SIG-M5 (cell line): ENCODE measurements around the gene BMPR2.
"Not testable (repeated sequence)": the region's sequence is repeated elsewhere in the genome, so short reads cannot be mapped to it uniquely, and the experiment has no call there.

ENCODE experiments used
- DNase-seq: peaks from one replicate; lab custom pipeline; 2025; lab: John Stamatoyannopoulos, UW

Gene BMPR2

DNA sequence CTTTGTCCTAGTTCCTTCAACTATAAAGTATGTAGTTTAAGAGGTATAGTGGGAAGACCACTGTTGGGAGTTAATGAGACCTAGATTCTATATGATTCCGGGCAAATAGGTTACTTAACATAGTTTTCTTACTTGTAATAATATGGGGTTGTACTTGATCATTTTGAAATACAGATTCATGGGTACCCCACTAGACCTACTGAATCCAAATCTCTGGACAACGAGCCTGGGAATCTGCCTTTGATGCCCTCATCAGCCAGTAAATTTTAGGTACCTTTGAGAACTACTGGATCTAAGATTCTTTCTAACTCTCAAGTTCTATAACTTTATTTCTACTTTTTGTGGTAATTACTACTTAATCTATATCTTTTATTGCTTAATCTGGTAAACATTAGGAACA lies 6.6 kb downstream of the BMPR2 start:
- no peak for DNase-seq

DNA sequence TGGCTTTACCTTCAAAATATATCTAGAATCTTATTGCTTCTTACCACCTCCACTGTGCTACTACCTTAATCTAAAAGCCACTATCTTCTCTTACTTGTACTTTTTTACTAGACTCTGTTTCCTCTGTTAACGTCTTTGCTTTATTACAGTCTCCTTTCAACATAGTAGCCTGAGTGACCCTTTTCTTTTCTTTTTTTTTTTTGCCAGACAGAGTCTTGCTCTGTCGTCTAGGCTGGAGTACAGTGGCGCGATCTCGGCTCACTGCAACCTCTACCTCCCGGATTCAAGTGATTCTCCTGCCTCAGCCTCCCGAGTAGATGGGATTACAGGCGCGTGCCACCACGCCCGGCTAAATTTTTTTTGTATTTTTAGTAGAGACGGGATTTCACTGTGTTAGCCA lies 10.4 kb downstream of the BMPR2 start:
- DNase-seq = not testable (repeated sequence)

DNA sequence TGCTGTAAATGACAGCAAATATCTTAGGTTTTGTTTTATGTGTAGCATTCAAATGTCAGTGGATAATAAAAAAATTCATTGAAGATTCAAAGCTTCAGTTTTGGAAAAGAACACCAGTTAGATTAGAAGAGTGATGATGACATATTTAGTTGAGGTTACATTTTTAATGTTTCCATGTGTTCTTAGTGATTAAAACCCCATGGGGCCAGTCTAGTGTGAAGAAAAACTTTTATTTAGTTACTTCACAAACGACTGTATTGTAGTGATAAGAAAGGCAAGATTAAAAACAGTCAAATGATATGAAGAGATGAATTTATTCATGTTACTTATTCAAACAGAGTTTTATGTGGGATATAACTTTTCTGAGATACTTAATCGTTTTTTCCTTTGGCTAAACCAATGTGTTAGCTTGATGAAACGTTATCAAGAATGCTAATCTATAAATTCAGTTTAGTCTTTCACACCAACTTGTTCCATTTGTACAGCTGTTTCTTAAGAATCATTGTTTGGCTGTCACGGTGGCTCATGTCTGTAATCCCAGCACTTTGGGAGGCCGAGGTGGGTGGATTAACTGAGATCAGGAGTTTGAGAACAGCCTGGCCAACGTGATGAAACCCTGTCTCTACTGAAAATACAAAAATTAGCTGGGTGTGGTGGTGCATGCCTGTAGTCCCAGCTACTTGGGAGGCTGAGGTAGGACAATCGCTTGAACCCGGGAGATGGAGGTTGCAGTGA lies 11.6 kb downstream of the BMPR2 start:
- DNase-seq = no peak

DNA sequence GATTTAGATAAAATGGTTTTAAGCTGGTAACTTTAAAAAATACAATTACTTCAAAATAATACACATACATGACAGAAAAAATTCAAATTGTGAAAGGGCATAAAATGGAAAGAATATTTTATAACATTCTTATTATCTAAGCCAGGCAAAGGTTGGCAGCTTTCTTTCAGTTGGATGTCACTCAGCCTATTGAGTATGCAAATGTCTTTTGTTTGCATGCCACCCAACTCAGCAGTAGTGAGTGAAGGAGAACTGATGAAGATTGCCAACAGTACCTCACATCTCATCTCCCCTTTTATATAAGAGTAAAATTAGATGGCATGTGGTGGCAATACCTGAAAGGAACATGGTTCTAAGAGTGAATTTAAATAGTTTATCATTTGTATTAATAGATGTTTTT lies 24.8 kb downstream of the BMPR2 start:
- DNase-seq = no peak

DNA sequence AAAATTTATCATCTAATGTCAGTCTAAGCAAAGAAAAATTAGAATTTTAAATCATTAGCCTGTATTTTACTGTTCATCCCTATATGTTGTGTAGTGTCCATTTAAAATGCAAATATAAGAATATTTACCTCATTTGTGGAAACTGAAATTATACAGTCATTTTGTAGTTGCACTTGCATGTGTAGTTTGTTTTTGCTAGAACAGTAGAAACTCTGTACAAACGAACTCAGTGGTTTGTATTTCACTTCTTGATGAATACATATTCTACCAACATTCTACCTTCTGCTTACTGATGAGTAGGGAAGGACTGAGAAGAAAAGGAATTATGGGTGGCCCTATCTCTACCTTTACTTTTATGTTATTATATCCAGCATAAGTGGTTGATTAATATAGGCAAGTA lies 29.7 kb downstream of the BMPR2 start:
- DNase-seq = no peak

DNA sequence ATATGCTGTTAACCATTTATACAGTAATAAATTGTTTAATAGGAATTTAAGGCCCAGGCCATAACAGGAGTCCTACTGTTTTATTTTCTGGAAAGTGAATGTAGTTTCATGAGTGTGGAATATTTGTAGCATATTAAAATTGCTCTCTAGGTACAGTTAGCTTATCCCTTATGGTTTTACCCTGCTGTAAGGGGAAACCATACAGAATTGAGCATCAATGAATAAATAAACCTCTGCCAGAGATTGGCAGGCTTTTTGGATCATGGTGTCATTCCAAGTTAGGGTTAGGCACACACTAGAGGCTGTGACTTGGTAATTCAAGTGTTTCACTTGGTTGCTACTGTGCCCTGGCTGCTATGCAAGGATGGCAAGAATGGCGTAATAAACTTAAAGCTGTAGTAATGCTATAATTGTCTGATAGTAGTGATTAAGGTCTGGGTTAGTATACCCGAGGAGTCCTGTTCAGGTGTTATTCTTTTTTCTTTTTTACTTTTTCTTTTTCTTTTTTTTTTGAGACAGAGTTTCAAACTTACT lies 30.4 kb downstream of the BMPR2 start:
- no peak for DNase-seq

DNA sequence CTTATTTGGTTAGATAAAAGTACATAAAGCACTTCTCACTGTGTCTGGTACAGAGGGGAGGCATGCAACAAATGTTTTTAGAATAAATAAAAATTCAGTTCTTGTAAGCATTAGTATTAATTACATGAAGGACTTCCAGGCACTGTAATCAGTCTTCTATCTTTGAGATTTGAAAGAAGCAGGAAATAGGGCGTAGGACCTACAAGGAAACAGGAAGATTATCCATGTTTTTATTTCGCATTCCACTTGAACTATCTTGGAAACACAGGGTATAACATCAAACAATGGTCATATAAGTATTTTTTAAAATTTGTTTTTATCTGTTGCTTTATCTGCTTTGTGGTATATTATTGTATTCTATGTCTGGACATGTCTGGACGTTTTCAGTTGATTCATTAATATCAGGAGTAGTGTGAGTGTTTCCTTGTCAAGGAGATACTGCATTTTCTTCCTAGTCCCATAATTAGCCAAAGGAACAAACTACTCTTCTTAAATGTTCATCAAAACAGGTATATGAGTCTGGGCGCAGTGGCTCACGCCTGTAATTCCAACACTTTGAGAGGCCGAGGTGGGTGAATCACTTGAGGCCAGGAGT lies 32.5 kb downstream of the BMPR2 start:
- no peak for DNase-seq

DNA sequence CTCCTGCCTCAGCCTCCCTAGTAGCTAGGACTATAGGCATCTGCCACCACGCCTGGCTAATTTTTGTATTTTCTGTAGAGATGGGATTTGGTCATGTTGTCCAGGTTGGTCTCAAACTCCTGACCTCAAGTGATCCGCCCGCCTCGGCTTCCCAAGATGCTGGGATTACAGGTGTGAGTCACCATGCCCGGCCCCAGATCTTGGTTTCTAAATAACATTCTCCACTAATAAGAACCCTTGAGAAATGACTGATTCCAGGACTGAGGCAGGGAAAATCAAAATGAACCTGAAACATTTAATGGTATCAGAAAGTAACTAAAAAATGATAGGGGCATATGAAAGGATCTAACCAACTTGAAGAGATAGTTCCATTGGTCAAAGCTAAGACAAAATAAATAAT lies 34.0 kb downstream of the BMPR2 start:
- no peak for DNase-seq

DNA sequence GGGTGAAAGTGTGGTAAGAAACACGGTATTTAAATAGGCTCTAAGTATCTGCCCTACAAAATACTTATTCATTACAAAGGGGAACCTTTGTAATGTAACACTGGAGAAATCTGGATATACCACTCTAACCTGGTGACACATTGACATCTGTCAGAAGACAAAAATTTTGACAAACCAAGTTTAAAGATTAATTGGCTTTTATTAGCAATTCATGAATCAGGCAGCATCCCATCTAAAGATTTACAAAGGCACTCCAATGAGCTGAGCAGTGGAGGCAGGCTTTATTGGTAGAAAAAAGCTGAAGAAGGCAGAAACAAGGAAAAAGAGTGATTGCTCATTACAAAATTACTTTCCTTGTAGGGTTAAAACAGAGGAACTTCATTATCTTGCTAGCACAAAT lies 35.0 kb downstream of the BMPR2 start:
- DNase-seq = no peak

DNA sequence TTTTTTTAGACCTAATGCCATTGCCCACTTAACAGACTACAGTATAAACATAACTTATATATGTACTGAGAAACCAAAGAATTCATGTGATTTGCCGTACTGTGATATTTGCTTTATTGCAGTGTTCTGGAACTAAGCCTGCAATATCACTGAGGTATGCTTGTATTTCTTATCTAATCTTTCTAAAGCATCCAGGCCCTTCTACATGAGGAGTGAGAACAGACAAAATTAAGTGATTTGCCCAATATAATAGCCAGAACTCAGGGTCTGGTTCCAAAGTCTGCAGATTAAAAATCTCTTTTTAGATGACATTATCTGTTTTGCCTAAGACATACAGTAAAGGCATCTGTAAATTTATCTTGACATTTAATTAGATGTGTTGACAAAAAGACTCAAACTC lies 41.9 kb downstream of the BMPR2 start:
- no peak for DNase-seq

DNA sequence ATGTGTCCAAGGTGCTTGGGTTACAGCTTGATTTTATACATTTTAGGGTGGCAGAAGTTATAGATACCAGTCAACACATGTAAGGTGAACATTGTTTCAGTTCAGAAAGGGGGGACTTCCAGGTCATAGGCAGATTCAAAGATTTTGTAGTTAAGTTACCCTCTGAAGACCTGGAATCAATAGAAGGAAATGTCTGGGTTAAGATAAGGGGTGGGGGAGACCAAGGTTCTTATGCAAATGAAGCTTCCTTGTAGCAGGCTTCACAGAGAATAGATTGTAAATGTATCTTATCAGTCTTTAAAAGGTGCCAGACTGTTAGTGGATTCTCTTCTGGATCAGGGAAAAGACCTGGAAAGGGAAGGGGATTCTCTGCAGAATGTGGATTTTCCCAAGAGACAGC lies 42.4 kb downstream of the BMPR2 start:
- DNase-seq = no peak

DNA sequence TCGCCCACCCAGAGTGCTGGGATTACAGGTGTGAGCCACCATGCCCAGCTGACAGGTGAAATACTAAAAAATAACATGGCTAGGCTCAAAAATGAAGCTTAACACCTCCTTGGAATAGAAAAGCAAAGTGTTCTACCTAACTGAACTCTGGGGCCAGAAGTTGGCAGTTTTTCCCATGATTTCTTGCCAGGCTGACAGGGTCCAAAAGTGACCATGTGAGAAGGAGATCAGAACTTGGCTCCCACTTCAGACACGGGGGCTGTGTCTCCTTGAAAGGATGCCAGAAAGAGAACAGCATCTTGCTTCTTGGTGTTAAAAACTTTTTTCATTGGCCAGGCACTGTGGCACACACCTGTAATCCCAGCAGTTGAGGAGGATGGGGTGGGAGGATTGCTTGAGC lies 47.0 kb downstream of the BMPR2 start:
- DNase-seq = no peak

DNA sequence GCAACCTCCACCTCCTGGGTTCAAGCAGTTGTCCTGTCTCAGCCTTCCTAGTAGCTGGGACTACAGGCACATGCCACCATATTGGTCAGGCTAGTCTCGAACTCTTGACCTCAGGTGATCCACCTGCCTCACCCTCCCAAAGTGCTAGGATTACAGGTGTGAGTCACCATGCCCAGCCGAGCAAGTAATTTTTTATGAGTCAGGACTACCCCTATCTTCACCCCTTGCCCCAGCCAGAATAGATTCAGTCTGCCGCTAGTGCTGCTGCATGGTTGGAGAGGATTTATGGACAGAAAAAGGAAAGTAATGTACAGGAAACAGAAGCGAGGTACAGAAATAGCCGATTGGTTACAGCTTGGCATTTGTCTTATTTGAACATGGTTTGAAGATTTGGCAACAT lies 48.9 kb downstream of the BMPR2 start:
- no peak for DNase-seq

DNA sequence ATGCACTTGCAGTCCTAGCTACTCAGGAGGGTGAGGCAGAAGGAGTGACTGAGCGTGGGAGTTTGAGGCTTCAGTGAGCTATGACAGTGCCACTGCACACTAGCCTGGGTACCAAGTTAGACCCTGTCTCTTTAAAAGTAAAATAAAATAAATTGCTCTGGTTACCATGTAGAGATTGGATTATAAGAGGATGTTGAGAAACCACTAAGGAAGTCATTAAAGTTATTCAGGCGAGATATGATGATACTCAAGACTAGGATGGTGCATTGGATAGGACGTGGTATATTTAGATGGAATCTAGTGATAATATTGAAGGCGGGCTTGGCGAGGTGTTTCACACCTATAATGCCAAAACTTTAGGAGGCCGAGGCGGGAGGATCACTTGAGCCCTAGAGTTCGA lies 50.6 kb downstream of the BMPR2 start:
- DNase-seq = no peak

DNA sequence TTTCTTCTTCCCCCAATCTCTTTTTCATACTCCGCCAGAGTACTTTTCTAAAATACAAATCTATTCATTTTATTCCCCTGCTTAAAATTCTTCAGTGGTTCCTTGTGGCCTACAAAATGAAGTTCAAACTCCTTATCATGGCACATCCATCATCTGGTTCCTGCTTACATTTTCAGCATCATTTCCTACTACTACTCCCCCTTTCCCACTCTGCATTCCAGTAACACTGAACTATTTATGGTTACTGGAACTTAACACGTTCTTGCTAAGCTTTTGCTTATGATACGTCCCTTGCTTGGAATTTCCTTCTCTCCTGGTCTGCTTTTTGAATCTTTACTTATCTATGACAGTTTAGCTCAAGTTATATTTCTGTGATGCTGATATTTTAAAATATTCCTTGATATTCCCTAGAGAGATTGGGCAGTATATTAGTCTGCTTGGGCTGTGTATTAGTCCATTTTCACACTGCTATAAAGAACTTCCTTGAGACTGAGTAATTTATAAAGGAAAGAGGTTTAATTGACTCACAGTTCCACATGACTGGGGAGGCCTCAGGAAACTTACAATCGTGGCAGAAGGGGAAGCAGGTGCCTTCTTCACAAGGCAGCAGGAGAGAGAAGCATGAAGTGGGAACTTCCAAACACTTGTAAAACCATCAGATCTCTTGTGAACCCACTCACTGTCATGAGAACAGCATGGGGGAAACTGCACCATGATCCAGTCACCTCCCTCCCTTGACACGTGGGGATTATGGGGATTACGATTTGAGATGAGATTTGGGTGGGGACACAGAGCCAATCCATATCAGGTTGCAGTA lies 53.2 kb downstream of the BMPR2 start:
- no peak for DNase-seq

DNA sequence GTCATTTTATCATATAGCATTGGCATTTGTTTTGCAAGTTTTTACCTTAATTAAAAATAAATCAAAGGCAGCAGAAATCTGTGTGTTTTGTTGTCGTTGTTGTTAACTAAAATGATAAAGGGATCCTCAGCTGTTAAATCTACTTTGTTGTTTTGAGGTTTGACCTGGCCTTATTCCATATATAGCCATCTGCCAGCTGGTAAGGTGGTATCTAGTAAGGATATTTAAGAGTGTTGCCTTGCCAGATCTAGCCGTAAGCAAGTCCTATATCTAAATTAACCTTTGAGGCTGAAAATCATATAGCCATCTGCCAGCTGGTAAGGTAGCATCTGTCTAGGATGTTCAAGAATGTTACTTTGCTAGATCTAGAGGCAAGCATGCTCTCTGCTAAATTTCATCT lies 56.6 kb downstream of the BMPR2 start:
- DNase-seq = no peak

DNA sequence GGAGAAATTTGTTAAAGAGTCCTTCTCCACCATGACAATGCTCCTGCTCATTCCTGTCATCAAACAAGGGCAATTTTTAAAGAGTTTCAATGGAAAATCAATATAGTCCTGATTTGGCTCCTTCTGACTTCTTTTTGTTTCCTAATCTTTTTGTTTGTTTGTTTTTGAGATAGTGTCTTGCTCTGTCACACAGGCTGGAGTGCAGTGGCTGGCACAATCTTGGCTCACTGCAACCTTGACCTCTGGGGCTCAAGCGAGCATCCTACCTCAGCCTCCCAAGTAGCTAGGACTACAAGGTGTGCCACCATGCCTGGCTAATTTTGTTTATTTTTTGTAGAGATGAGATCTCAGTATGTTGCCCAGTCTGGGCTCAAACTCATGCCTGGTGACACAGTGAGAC lies 58.3 kb downstream of the BMPR2 start:
- no peak for DNase-seq

DNA sequence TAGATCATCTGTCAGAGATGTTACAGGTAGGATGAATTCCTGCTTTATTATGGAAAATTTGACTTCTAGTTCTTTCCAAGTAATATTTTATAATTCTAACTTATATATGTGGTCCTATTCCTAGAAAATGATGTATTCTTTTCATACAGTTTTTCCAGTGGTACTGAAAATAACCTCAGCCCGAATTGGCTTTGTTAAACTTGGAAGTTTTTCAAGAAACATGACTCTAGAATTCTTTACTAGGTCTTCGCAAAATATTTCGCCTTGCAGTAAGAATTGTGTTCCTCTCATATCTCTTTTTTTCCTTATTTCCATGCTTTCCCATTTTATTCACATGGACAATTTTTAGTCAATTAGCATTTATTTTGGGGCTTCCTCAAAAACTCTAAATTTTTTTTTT lies 60.5 kb downstream of the BMPR2 start:
- no peak for DNase-seq

DNA sequence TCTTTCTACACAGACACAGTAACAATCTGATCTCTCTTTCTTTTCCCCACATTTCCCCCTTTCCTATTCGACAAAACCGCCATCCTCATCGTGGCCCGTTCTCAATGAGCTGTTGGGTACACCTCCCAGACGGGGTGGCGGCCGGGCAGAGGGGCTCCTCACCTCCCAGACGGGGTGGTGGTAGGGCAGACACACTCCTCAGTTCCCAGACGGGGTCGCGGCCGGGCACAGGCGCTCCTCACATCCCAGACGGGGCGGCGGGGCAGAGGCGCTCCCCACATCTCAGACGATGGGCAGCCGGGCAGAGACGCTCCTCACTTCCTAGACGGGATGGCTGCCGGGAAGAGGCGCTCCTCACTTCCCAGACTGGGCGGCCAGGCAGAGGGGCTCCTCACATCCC lies 64.0 kb downstream of the BMPR2 start:
- DNase-seq = not testable (repeated sequence)

DNA sequence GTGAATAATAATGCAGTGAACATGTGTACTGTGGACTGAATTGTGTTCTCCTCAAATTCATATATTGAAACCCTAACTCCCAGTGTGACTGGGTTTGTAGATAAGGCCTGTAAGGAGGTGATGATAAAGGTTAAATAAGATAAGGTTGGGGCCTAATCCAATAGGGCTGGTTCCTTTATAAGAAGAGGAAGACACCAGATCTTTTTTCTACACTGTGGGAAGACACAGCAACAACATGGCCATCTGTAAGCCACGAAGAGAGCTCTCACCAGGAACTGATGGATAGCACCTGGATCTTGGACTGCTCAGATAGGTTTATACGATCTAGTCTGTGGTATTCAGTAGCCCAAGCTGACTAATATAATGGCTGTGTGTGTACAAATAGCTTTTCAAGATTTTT lies 66.8 kb downstream of the BMPR2 start:
- DNase-seq = no peak

DNA sequence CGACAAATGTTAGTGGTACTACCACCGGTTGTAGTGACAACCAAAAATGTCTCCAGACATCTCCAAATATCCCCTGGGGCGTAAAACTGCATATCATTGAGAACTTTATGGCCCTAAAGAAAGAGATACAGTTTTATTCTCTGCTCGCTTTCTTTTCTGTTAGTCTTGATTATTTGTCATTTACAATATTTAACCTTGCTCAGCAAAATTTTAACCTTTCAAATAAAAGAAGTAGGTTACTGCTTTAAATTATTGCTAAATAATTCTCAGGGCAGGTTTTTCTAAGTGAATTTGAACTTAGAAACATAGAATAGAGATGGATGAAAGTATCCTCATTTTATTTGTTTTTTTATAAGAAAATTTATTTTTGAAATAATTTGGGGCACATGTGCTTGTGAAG lies 67.9 kb downstream of the BMPR2 start:
- no peak for DNase-seq

DNA sequence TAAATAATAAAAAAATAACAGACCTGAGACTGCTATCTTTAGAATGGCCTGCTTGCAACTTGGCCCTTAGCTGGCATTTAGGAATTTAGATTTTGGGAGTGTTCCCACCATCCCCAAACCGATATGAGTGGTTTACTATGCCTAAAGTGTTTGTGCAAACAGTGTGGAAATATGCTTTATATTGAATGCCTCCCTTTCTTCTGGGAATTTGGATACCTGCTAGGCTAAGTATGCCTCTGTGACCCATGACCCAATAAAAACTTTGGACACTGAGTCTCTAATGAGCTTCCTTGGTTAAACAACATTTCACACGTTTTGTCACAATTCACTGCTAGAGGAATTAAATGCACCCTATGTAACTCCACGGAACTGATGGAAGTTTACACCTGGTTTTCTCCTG lies 73.2 kb downstream of the BMPR2 start:
- no peak for DNase-seq

DNA sequence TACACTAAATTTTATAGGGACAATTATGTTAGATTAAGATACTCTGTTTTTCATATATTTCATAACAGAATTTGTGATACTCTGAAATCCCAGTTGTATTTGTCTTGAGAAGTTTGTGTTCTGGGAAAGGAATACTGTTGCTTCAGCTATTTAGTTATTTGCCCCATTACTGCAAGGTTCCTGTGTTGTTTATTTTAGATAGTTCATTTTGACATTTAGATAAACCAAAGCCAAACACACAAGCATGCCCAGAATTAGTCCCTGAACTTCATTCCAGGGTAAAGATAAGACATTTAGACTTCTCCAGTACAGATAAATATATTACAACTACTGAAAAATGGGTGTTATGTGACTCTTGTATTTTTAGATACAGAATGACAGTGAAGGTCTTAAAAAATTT lies 74.7 kb downstream of the BMPR2 start:
- DNase-seq = no peak
